ENCODE results near the gene CRYBG1. TPM values are rescaled to one million over a fixed set of nuclear protein-coding genes. Genes with fewer than 3 reads are reported as not detected.

CRYBG1 gene
- total and polyA plus RNA-seq, 3 donors from 2014 or later, result 4.8 to 16.5 (median 7.8) TPM

DNA sequence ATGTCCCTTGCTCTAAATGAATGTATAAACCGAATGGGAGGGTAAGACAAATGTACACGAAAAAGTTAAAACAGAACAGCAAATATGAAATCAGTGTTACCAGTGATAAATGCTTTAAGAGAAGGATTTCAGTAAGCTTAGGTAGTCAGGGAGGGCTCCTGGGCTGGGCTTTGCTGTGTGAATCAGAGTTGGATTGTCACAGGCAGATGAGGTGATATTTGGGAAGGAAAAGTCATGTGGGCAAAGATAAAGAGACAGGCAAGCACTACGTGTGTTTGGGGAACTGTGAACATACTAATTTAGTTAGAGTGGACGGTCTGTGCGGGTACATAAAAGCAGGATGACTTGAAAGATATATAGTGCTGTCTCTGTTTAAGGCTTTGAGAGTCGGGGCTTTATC lies 114.8 kb downstream of the CRYBG1 start:
- H3K9me3 ChIP-seq, result no peaks in the 10 kb centered on the region

DNA sequence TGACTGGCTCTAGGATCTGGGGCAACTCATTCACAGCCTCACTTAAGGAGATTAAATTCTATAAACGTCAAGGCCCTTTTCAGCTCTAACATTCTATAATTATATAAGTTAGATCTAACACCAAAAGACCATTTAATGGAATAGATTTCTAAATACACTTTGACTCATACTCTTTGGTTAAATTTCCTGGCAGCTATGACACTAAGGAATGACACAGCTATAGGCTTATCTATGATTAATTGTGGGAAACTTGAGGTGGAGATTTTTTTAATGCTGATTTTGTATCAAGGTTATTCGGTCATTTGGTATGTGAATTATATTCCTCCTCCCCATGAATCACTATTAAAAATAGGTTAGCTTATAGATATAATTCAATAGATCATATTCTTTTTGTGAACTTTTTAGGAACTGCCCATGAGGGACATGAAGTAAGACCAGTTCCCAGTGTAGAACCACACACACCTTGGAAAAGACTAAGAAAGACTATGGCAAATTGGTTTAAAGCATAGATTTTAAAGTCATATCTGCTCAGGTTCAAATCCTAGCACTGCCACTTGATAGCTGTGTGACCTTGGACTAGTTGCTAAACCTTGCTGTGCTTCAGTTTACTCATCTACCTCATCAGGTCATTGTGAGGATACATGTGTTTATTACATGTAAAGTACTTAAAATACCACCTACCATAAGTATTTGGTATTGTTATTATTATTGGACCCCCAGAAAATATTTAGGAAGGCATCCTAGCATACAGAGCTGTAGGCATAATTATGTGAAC lies 116.0 kb downstream of the CRYBG1 start:
- no peak overlapping the region for H3K27ac ChIP-seq
- H3K36me3 ChIP-seq (ENCODE audit: low read depth, missing control alignments), result no peaks in the 10 kb centered on the region
- peaks cover 3% of the 10 kb centered on the region for H3K4me1 ChIP-seq
- H3K4me3 ChIP-seq, result no peak overlapping the region
- WGBS, 2 donors, result 68 to 71% methylated on average over 2 of the region's 2 CpGs
- no peaks in the 10 kb centered on the region for H3K9me3 ChIP-seq
- no peaks in the 10 kb centered on the region for H3K27me3 ChIP-seq
- intact Hi-C loops (cut with DNase I; ENCODE audit: low total_unique reads), result no loop called here
- no peak for TF ChIP-seq POLR2A (IDR thresholded peaks at IDR 0.05)
- TF ChIP-seq, protein P1, sequence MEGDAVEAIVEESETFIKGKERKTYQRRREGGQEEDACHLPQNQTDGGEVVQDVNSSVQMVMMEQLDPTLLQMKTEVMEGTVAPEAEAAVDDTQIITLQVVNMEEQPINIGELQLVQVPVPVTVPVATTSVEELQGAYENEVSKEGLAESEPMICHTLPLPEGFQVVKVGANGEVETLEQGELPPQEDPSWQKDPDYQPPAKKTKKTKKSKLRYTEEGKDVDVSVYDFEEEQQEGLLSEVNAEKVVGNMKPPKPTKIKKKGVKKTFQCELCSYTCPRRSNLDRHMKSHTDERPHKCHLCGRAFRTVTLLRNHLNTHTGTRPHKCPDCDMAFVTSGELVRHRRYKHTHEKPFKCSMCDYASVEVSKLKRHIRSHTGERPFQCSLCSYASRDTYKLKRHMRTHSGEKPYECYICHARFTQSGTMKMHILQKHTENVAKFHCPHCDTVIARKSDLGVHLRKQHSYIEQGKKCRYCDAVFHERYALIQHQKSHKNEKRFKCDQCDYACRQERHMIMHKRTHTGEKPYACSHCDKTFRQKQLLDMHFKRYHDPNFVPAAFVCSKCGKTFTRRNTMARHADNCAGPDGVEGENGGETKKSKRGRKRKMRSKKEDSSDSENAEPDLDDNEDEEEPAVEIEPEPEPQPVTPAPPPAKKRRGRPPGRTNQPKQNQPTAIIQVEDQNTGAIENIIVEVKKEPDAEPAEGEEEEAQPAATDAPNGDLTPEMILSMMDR (IDR thresholded peaks at IDR 0.05), result no peak
- DNase-seq, result no peak

More for the DNA sequence above, 114.8 kb downstream of the CRYBG1 start:
- no peaks in the 10 kb centered on the region for H3K36me3 ChIP-seq (ENCODE audit: low read depth, missing control alignments)
- no peak overlapping the region for H3K27ac ChIP-seq
- no peaks in the 10 kb centered on the region for H3K27me3 ChIP-seq
- no peak overlapping the region for H3K4me3 ChIP-seq
- intact Hi-C loops (cut with DNase I; ENCODE audit: low total_unique reads), result no loop called here
- peaks cover 3% of the 10 kb centered on the region for H3K4me1 ChIP-seq
- DNase-seq, result no peak
- 47 to 61% methylated on average over 6 of the region's 6 CpGs for WGBS, 2 donors
- TF ChIP-seq, protein P1 (IDR thresholded peaks at IDR 0.05), result no peak
- TF ChIP-seq POLR2A (IDR thresholded peaks at IDR 0.05), result no peak

DNA sequence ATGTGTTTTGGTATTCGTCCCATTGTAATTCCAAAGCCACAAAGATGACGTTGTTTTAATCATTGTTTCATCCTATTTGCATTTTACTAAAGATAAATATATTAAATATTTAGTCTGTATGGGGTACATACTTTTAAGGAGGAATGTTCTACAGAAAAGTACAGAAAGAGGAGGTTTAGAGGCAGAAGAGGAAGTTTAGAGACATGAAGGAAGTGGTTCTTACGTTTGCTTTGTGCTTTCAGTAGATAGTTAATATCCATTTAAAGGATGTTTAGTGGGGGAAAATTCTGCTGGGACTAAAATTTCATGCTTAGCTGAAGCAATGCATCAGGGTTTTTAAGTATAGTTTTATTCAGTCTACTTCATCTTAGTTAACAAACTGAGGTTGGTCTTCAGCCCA lies 116.6 kb downstream of the CRYBG1 start:
- 65 to 80% methylated on average over 3 of the region's 3 CpGs for WGBS, 2 donors
- no peak for DNase-seq
- Histone ChIP-seq H3K27me3 (no peaks in the 10 kb centered on the region), H3K36me3 (ENCODE audit: low read depth, missing control alignments) (no peaks in the 10 kb centered on the region), H3K4me3 (no peak overlapping the region), H3K9me3 (no peaks in the 10 kb centered on the region), H3K4me1 (peaks cover 3% of the 10 kb centered on the region), H3K27ac (no peak overlapping the region)
- intact Hi-C loops (cut with DNase I; ENCODE audit: low total_unique reads), result no loop called here
- TF ChIP-seq, protein P1 (IDR thresholded peaks at IDR 0.05), result no peak
- no peak for TF ChIP-seq POLR2A (IDR thresholded peaks at IDR 0.05)

DNA sequence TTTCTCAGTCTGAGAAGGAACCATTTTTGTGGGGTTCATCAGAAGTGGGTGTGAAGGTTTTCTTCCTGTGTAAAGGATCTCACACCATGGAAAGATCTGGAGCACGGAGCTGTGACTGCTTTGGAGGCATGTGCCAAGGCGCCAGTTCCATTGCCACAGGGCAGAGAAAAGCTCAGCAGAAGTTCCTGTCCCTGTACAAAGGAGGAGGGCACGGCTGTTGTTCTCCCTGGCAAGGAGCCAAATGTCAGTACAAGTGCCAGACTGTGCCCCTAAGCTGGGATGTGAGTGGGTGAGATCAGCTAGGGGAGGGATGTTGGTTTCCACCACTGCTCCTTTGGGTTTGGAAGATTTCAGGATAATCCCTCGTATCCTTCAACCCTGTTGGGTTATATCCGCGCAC lies 117.3 kb downstream of the CRYBG1 start:
- no peak for DNase-seq
- Histone ChIP-seq H3K4me3 (no peak overlapping the region), H3K27me3 (no peaks in the 10 kb centered on the region), H3K4me1 (peaks cover 3% of the 10 kb centered on the region), H3K9me3 (no peaks in the 10 kb centered on the region), H3K36me3 (ENCODE audit: low read depth, missing control alignments) (no peaks in the 10 kb centered on the region), H3K27ac (no peak overlapping the region)
- 71 to 83% methylated on average over 5 to 6 of the region's 6 CpGs for WGBS, 2 donors
- TF ChIP-seq, protein P1 (IDR thresholded peaks at IDR 0.05), result no peak
- TF ChIP-seq POLR2A (IDR thresholded peaks at IDR 0.05), result no peak
- intact Hi-C loops (cut with DNase I; ENCODE audit: low total_unique reads), result no loop called here

DNA sequence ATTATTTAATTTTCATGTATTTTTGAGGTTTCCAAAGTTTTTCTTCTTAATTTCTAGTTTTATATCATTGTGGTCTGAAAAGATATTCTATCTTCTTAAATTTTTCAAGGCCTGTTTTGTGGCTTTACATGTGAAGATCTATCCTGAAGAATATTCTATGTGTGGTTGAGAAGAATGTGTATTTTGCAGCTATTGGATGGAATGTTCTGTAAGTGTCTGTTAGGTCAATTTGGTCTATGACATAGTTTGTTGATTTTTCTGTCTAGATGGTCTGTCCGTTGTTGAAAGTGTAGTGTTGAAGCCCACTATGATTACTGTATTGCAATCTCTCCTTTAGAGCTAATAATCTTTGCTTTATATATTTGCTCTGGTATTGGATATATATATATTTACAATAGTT lies 125.7 kb downstream of the CRYBG1 start:
- no peaks in the 10 kb centered on the region for H3K27me3 ChIP-seq
- no peak overlapping the region for H3K4me3 ChIP-seq
- WGBS, 2 donors, result 89 to 91% methylated on average over 1 of the region's 1 CpG
- DNase-seq, result no peak
- H3K36me3 ChIP-seq (ENCODE audit: low read depth, missing control alignments), result no peaks in the 10 kb centered on the region
- no peak overlapping the region for H3K27ac ChIP-seq
- no peaks in the 10 kb centered on the region for H3K9me3 ChIP-seq
- intact Hi-C loops (cut with DNase I; ENCODE audit: low total_unique reads), result no loop called here
- H3K4me1 ChIP-seq, result no peaks in the 10 kb centered on the region
- no peak for TF ChIP-seq POLR2A (IDR thresholded peaks at IDR 0.05)
- TF ChIP-seq, protein P1 (IDR thresholded peaks at IDR 0.05), result no peak
